Measurements from ENCODE around the gene SLCO2B1.

SLCO2B1 gene

DNA sequence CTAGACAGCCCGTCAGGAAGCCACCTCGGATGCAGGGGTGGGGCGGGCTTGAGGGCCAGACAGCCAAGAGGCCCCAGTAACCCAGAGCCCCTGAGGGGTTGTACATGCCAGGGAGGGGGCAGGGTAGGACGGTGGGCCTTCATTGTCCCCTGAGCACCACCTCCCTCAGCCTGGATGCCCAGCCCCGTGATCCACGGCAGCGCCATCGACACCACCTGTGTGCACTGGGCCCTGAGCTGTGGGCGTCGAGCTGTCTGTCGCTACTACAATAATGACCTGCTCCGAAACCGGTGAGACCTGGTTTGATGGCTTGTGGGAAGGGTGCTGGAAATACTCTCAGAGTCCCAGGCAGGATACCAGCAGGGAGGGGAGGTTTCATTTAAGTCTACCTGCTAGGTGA is 52.2 kb downstream of the SLCO2B1 start:
- no peak for ATAC-seq
- TF ChIP-seq OSR1 (CRISPR knock-in tag; IDR thresholded peaks at IDR 0.05) = no peak
- TF ChIP-seq SNAI2 (CRISPR knock-in tag; IDR thresholded peaks at IDR 0.05) = no peak
- TF ChIP-seq, protein P1, sequence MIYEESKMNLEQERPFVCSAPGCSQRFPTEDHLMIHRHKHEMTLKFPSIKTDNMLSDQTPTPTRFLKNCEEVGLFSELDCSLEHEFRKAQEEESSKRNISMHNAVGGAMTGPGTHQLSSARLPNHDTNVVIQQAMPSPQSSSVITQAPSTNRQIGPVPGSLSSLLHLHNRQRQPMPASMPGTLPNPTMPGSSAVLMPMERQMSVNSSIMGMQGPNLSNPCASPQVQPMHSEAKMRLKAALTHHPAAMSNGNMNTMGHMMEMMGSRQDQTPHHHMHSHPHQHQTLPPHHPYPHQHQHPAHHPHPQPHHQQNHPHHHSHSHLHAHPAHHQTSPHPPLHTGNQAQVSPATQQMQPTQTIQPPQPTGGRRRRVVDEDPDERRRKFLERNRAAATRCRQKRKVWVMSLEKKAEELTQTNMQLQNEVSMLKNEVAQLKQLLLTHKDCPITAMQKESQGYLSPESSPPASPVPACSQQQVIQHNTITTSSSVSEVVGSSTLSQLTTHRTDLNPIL (CRISPR knock-in tag; IDR thresholded peaks at IDR 0.05; ENCODE audit: low read depth) = no peak
- TF ChIP-seq ESRRG (CRISPR knock-in tag; IDR thresholded peaks at IDR 0.05) = no peak
- TF ChIP-seq, protein P2, sequence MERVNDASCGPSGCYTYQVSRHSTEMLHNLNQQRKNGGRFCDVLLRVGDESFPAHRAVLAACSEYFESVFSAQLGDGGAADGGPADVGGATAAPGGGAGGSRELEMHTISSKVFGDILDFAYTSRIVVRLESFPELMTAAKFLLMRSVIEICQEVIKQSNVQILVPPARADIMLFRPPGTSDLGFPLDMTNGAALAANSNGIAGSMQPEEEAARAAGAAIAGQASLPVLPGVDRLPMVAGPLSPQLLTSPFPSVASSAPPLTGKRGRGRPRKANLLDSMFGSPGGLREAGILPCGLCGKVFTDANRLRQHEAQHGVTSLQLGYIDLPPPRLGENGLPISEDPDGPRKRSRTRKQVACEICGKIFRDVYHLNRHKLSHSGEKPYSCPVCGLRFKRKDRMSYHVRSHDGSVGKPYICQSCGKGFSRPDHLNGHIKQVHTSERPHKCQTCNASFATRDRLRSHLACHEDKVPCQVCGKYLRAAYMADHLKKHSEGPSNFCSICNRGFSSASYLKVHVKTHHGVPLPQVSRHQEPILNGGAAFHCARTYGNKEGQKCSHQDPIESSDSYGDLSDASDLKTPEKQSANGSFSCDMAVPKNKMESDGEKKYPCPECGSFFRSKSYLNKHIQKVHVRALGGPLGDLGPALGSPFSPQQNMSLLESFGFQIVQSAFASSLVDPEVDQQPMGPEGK (CRISPR knock-in tag; IDR thresholded peaks at IDR 0.05; ENCODE audit: borderline replicate concordance) = no peak
- TF ChIP-seq ZNF70 (CRISPR knock-in tag; IDR thresholded peaks at IDR 0.05) = no peak
- TF ChIP-seq RARB (CRISPR knock-in tag; IDR thresholded peaks at IDR 0.05) = no peak
- TF ChIP-seq ZNF565 (CRISPR knock-in tag; conservative IDR thresholded peaks at IDR 0.05; ENCODE audit: low read depth) = no peak
- TF ChIP-seq BACH2 (CRISPR knock-in tag; IDR thresholded peaks at IDR 0.05; ENCODE audit: borderline replicate concordance) = no peak
- no peak for TF ChIP-seq TOX (CRISPR knock-in tag; IDR thresholded peaks at IDR 0.05; ENCODE audit: borderline replicate concordance)
- no peak for TF ChIP-seq ARNTL (CRISPR knock-in tag; IDR thresholded peaks at IDR 0.05; ENCODE audit: borderline replicate concordance, low read depth)
- TF ChIP-seq, protein P3, sequence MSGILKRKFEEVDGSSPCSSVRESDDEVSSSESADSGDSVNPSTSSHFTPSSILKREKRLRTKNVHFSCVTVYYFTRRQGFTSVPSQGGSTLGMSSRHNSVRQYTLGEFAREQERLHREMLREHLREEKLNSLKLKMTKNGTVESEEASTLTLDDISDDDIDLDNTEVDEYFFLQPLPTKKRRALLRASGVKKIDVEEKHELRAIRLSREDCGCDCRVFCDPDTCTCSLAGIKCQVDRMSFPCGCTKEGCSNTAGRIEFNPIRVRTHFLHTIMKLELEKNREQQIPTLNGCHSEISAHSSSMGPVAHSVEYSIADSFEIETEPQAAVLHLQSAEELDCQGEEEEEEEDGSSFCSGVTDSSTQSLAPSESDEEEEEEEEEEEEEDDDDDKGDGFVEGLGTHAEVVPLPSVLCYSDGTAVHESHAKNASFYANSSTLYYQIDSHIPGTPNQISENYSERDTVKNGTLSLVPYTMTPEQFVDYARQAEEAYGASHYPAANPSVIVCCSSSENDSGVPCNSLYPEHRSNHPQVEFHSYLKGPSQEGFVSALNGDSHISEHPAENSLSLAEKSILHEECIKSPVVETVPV (CRISPR knock-in tag; IDR thresholded peaks at IDR 0.05) = no peak

DNA sequence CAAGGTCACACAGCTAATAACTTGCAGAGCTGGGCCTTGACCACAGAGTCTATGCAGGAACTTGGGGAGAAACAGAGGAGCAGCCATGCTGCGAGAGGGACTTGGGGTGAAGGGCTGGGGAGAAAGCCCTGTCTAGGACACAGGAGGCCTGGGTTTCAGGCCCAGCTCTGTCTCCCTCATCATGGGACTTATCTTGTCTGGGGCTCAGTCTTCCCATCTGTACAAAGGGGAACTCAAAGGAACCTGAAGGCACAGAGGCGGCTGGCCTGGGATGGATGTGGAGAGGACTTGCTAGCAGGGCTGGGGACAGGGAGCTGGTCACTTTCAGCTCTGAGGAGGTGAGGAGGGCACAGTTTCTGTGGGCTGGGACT is 52.7 kb downstream of the SLCO2B1 start:
- ATAC-seq = no peak
- TF ChIP-seq PPARA (CRISPR knock-in tag; IDR thresholded peaks at IDR 0.05; ENCODE audit: borderline replicate concordance) (no peak), ZFP30 (CRISPR knock-in tag; IDR thresholded peaks at IDR 0.05) (no peak), POU6F1 (CRISPR knock-in tag; IDR thresholded peaks at IDR 0.05; ENCODE audit: borderline replicate concordance, low read depth) (no peak), ESRRG (CRISPR knock-in tag; IDR thresholded peaks at IDR 0.05) (no peak), ZNF70 (CRISPR knock-in tag; IDR thresholded peaks at IDR 0.05) (no peak)
- TF ChIP-seq, protein P1 (CRISPR knock-in tag; IDR thresholded peaks at IDR 0.05; ENCODE audit: low read depth) = no peak

DNA sequence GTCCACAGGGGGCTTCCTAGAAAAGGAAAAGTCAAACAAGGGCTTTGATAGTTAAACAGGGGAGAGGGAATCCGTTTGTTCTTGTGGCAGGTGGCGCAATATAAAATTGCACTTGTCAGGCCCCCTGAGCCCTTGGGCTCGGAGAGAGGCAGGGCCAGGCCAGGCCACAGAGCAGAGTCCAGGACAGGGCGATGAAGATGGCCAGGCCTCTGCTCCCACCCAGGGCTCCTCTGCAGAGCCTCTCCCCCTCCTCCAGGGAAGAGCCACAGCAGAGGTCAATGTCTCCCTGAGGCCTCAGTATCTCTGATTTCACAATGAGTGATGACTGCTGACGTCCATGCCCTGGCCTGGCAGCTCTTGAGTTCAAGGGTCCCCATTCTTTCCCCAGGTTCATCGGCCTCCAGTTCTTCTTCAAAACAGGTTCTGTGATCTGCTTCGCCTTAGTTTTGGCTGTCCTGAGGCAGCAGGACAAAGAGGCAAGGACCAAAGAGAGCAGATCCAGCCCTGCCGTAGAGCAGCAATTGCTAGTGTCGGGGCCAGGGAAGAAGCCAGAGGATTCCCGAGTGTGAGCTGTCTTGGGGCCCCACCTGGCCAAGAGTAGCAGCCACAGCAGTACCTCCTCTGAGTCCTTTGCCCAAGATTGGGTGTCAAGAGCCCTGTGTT is 53.2 kb downstream of the SLCO2B1 start:
- ATAC-seq = no peak
- TF ChIP-seq GLIS3 (CRISPR knock-in tag; IDR thresholded peaks at IDR 0.05) (no peak), ZNF565 (CRISPR knock-in tag; conservative IDR thresholded peaks at IDR 0.05; ENCODE audit: low read depth) (no peak), ZNF70 (CRISPR knock-in tag; IDR thresholded peaks at IDR 0.05) (no peak)
- TF ChIP-seq, protein P1 (CRISPR knock-in tag; IDR thresholded peaks at IDR 0.05; ENCODE audit: low read depth) = no peak

Measured in SK-N-SH treated with all-trans-retinoic acid at 6 μM for 48 hours (cell line).